Memory B cell (primary cell): ENCODE data around the gene BTBD6.

ENCODE experiments used
- ATAC-seq: fragments of 150-1000 bp; cut with Tn5 transposase; 2 replicates; pipeline ENCODE4 v1.10.0; 2021; ENCODE audit warnings: low read depth, mild to moderate bottlenecking, moderate library complexity
- DNase-seq, 2 donors: peaks; one replicate each; pipeline ENCODE4 v3.0.0; 2022; ENCODE audit warnings: low spot score in 2 of 2
- H3K27ac Mint-ChIP-seq: one replicate; pipeline ENCODE4 v1.8.0; 2022; ENCODE audit warnings: mild to moderate bottlenecking, moderate library complexity, mixed read lengths
- H3K27me3 Mint-ChIP-seq: one replicate; pipeline ENCODE4 v1.8.0; 2022; ENCODE audit warnings: mixed read lengths
- H3K36me3 Mint-ChIP-seq: one replicate; pipeline ENCODE4 v1.8.0; 2022; ENCODE audit warnings: mild to moderate bottlenecking, mixed read lengths
- H3K4me1 Mint-ChIP-seq: one replicate; pipeline ENCODE4 v1.8.0; 2022; ENCODE audit warnings: mixed read lengths
- H3K4me3 Mint-ChIP-seq: one replicate; pipeline ENCODE4 v1.8.0; 2022; ENCODE audit warnings: mild to moderate bottlenecking, moderate library complexity, mixed read lengths
- H3K9me3 Mint-ChIP-seq: one replicate; pipeline ENCODE4 v1.8.0; 2022; ENCODE audit warnings: mixed read lengths

BTBD6 gene

DNA sequence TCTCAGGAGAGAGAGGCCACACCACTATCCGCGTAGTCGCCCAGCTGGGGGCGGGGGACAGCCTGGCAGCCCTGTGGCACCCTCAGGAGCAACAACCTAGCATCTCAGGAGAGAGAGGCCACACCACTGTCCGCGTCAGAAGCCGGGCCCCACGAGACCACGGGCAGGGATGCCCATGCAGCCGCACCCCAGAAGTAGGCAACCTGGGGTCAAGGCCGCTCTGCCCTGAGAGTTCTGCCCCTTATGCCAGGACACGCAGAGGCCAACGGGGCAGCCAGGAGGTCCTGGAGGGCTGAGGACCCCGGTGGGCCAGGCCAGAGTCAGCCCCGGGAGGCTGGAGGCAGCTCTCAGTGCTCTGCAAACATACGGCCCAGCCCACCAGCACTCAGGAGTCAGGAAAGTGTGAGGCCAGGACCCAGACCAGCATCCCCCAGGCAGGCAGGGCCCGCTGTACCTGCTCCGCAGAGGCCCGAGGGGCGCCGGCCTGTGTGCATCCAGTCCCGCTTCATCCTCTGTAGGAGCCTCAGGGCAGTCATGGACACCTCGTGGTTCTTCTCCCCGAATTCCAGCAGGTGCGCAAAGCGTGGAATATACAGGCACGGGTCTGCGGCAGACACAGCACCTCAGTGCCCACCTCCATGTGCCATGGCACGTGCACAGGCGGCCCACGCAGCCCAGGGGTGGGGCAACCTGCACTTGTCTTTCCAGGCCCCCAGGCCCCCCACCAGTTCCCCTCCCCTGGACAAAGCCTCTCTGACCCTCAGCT is 7.3 kb upstream of the BTBD6 start:
- no peak for DNase-seq
- no peak for ATAC-seq
- Mint-ChIP-seq H3K4me1 (peaks cover 9% of the 10 kb centered on the region), H3K4me3 (no peak overlapping the region), H3K36me3 (peaks cover 2% of the 10 kb centered on the region), H3K27ac (no peak overlapping the region), H3K27me3 (no peaks in the 10 kb centered on the region), H3K9me3 (no peaks in the 10 kb centered on the region)

DNA sequence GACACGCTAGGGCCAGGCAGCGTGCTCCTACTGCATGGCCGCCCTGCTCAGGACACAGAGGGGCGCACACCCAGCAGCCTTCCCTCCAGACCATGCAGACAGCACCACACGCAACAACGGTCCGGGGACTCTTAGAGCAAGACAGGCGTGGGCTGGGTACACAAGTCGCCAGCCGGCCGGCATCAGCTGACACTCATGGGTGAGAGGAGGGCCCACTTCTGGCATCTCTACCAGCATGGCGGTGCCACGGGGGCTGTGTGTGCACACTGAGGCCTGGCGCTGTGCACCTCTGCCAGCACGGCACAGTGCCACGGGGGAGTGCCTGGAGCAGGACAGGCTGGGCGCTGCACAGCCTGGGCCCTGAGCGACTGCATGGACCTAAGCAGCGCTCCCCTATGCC is 6.7 kb upstream of the BTBD6 start:
- Mint-ChIP-seq H3K9me3 (no peaks in the 10 kb centered on the region), H3K27me3 (no peaks in the 10 kb centered on the region), H3K4me3 (no peak overlapping the region), H3K4me1 (peaks cover 9% of the 10 kb centered on the region), H3K36me3 (peaks cover 2% of the 10 kb centered on the region), H3K27ac (no peak overlapping the region)
- ATAC-seq = no peak
- no peak for DNase-seq

DNA sequence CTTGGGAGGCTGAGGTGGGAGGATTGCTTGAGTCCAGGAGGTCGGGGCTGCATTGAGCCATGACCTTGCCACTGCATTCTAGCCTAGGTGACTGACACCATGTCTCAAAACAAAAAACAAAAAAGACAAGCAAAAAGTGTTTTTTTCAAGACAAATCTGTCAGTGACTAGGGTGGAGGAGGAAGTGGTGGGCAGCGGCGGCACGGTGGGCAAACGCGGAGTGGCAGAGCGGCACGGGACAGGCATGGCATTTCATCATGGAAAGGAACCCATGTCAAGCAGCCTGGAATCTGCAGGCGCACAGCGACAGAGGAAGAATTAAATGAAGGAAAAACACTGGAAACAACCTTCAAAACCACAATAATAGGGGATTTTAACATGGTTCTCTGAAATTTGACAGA is 4.0 kb upstream of the BTBD6 start:
- DNase-seq (no peak), ATAC-seq (no peak)
- Mint-ChIP-seq H3K4me1 (peaks cover 12% of the 10 kb centered on the region), H3K36me3 (peaks cover 2% of the 10 kb centered on the region), H3K4me3 (no peak overlapping the region), H3K27ac (no peak overlapping the region), H3K27me3 (no peaks in the 10 kb centered on the region), H3K9me3 (no peaks in the 10 kb centered on the region)

DNA sequence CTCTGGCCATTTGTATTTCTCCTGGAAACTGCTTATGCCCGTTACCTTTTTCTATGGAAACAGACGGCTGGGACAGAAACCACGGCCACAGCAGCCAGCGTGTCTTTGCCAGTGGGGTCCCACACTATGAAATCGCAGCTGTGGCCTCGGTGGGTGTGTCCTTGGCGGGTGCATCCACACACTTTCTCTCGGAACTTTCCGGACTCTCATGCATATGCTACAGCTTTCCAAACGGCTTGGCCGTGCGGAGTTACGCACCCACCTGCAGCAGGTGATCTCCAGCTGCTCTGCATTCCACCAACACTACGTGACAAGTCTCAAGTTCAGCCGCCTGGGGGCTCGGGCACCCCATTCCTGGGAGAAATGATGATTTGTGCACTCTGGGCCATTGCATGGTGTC is 1.3 kb upstream of the BTBD6 start:
- Mint-ChIP-seq H3K4me3 (peak overlapping the region; percentile 83), H3K27ac (no peak overlapping the region), H3K27me3 (no peaks in the 10 kb centered on the region), H3K36me3 (peaks cover 2% of the 10 kb centered on the region), H3K4me1 (peaks cover 12% of the 10 kb centered on the region), H3K9me3 (no peaks in the 10 kb centered on the region)
- DNase-seq (no peak), ATAC-seq (no peak)

DNA sequence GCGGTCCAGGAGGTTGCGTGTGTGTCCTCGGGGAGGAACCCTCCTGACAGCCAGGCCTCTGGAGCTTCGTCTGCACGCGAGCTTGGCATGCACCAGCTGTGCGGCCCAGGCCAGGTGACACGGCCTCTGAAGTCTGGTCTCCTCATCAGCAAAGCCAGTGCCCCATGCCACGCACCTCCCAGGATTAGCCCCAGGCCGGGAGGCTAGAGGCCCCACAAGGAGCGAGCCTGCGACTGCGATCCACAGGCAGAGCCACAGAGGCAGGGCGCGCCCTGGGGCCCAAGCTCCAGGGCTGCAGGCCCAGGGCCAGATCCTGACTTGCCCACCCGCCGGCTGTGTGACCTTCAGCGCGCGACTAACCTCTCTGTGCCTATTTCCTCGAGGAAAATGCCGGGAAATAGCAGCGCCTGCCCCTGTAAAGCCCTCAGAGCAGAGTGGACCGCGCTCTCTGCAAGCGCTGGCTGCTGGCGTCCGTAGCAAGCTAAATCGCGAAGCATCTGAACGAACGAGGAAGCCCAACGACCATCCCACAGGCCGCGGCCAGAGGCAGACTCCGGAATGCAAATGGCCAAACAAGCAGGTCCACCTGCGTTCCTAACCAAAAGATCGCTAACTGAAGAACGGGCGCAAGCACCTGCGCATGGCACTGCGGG is 492 bp upstream of the BTBD6 start:
- ATAC-seq (no peak), DNase-seq (no peak)
- Mint-ChIP-seq H3K4me1 (peaks cover 12% of the 10 kb centered on the region), H3K4me3 (peak overlapping the region; percentile 83), H3K27ac (no peak overlapping the region), H3K9me3 (no peaks in the 10 kb centered on the region), H3K27me3 (no peaks in the 10 kb centered on the region), H3K36me3 (peaks cover 2% of the 10 kb centered on the region)

DNA sequence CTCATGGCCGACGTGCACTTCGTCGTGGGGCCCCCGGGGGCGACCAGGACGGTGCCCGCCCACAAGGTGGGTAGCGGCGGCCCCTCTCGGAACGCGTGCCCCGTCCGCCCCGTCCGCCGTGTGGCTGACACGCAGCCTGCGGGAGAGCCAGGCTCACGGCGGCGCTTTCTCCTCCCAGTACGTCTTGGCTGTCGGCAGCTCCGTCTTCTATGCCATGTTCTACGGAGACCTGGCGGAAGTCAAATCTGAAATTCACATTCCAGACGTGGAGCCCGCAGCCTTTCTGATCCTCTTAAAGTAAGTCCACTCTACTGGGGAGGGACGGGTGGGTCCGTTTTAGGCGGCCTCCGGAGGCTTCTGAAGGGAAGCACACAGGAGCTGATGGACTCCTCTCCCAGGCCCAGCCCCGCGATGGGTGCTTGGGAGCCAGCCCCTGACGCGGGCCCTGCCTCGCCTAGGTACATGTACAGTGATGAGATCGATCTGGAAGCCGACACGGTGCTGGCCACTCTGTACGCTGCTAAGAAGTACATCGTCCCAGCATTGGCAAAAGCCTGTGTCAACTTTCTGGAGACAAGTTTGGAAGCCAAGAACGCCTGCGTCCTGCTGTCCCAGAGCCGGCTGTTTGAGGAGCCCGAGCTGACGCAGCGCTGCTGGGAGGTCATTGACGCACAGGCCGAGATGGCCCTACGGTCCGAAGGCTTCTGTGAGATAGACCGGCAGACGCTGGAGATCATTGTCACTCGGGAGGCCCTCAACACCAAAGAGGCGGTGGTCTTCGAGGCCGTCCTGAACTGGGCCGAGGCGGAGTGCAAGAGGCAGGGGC is 1.1 kb downstream of the BTBD6 start:
- no peak for DNase-seq
- ATAC-seq = no peak
- peak overlapping the region; percentile 41 for H3K27ac Mint-ChIP-seq
- no peaks in the 10 kb centered on the region for H3K27me3 Mint-ChIP-seq
- H3K9me3 Mint-ChIP-seq = no peaks in the 10 kb centered on the region
- H3K36me3 Mint-ChIP-seq = no peaks in the 10 kb centered on the region
- peak overlapping the region; percentile 68 for H3K4me3 Mint-ChIP-seq
- peaks cover 10% of the 10 kb centered on the region for H3K4me1 Mint-ChIP-seq

DNA sequence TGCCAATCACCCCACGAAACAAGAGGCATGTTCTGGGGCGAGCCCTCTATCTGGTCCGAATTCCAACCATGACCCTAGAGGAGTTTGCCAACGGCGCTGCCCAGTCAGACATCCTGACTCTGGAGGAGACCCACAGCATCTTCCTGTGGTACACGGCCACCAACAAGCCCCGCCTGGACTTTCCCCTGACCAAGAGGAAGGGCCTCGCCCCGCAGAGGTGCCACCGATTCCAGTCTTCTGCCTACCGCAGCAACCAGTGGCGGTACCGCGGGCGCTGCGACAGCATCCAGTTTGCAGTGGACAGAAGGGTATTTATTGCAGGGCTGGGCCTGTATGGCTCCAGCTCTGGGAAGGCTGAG is 1.7 kb downstream of the BTBD6 start:
- Mint-ChIP-seq H3K4me3 (peak overlapping the region; percentile 57), H3K36me3 (no peaks in the 10 kb centered on the region), H3K27ac (peak overlapping the region; percentile 41), H3K4me1 (peaks cover 9% of the 10 kb centered on the region), H3K27me3 (no peaks in the 10 kb centered on the region), H3K9me3 (no peaks in the 10 kb centered on the region)
- DNase-seq = no peak
- no peak for ATAC-seq

DNA sequence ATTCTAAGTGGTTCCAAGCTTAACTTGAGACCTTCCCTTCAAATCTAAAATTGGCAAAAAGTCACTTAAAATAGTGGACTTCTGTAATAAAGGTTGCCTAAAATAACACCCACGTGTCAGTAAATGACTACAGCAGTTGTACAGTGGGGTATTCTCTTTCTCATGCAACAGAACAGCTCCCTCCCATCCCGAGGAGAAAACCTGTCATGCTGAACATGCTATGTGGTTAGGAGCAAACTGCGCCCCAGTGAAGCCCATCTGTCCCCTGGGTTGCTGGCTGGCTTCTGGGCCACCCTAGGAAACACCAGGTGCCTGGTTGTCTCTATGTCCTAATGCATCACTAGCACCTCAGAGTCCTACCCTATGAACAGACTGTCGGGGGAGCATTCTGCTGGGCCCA is 2.7 kb downstream of the BTBD6 start:
- Mint-ChIP-seq H3K9me3 (no peaks in the 10 kb centered on the region), H3K36me3 (no peaks in the 10 kb centered on the region), H3K27me3 (no peaks in the 10 kb centered on the region), H3K4me1 (peaks cover 3% of the 10 kb centered on the region), H3K4me3 (no peak overlapping the region), H3K27ac (no peak overlapping the region)
- ATAC-seq (no peak), DNase-seq (no peak)

DNA sequence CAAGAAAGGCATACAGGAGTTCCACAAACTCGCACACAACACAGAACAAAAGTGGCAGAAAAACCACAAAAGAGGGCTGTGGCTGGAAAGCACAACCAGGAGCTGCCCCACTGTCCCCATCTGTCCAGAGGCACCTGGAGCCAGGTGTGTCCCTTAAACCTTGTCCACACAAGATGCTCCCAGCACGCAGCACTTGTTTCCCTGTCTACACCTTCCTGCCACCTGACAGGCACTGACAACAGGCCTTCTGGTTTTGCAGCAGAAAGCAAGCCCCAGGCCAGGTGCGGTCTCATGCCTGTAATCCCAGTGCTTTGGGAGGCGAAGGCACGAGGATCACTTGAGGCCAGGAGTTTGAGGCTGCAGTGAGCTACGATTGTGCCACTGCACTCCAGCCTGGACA is 3.6 kb downstream of the BTBD6 start:
- H3K4me3 Mint-ChIP-seq = no peak overlapping the region
- peaks cover 3% of the 10 kb centered on the region for H3K4me1 Mint-ChIP-seq
- no peak overlapping the region for H3K27ac Mint-ChIP-seq

DNA sequence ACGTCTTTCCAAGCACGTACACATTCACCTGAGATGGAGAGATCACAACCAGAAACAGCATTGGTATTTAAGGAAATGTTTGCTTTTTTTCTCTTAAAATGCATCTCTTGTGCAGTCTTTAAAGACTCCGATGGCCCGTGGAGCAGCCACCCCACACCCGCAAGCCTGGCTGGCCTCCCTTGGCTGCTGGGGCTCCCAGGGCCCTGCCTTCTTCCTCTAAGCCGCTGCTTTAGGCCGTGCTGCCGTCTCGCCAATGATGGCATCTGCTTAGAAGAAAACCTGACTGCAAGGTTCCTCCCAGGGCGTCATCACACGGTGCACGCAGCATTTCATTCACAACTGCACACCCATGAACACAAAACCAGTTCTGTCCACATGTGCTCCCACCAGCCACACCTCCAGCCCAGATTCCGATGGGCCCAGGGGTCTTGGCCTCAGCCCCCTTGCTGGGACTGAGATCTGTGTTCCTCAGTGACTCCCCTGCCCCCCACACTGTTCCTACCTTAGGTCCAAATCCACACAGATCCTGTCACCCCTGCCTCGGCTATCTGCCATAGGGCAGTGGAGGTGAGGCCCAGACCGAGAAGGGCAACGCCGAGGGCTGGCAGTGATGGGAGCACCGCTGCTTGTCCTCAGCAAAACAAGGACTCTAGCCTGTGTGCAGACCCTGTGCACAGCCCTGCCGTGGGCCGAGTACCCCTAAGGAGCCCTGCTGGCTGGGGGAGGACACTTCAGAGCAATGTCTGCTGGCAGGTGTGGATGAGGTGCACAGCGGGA is 4.4 kb downstream of the BTBD6 start:
- Mint-ChIP-seq H3K27ac (no peak overlapping the region), H3K4me3 (no peak overlapping the region)
- ATAC-seq = no peak

More for the DNA sequence above, 3.6 kb downstream of the BTBD6 start:
- H3K9me3 Mint-ChIP-seq = no peaks in the 10 kb centered on the region
- no peaks in the 10 kb centered on the region for H3K27me3 Mint-ChIP-seq
- DNase-seq (no peak), ATAC-seq (no peak)
- no peaks in the 10 kb centered on the region for H3K36me3 Mint-ChIP-seq

DNA sequence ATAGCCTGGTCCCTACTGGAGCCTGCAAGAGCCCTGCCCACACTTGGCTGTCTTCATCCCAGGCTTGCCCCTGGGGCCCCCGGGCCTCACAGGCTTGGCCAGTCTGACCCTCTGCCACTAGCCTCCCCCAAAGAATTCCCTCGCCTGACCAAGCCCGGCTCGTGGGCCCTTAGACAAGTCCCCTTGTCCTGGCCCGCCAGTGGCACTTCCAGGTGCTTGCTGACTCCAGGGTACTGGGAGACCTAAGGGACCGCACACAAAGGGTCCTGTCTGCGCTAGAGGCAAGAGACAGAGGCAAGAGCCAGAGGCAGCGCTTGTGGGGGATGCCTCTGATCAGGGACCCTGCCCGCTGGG is 5.0 kb downstream of the BTBD6 start:
- Mint-ChIP-seq H3K9me3 (no peaks in the 10 kb centered on the region), H3K4me1 (no peaks in the 10 kb centered on the region), H3K36me3 (no peaks in the 10 kb centered on the region), H3K4me3 (no peak overlapping the region), H3K27me3 (no peaks in the 10 kb centered on the region), H3K27ac (no peak overlapping the region)
- DNase-seq = no peak
- ATAC-seq = no peak

More for the DNA sequence above, 4.4 kb downstream of the BTBD6 start:
- Mint-ChIP-seq H3K36me3 (no peaks in the 10 kb centered on the region), H3K4me1 (no peaks in the 10 kb centered on the region), H3K27me3 (no peaks in the 10 kb centered on the region), H3K9me3 (no peaks in the 10 kb centered on the region)
- no peak for DNase-seq

DNA sequence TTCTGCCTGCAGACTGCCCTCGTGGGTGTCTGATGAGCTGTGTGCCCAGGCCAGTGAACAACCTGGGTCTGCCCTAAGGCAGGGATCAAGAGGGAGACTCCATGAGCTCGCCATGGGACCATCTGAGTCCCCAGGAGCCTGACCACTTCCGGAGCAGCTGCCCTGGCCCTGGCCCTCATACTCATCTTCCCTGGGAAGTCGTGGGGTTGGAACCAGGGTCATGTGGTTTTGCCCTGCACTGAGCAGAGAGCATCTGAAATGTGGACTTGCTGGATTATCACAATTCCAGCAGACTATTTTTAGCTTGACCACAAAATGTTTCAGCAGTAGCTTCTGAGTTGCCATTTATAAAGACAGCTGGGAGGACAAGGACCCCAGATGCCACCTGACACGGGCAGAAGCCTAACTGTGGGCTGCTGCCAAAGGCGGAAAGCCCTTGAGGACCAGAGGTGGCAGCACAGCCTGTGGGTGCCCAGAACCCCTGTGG is 6.7 kb downstream of the BTBD6 start:
- H3K27me3 Mint-ChIP-seq = no peaks in the 10 kb centered on the region
- no peak for ATAC-seq
- H3K9me3 Mint-ChIP-seq = no peaks in the 10 kb centered on the region
- H3K4me3 Mint-ChIP-seq = no peak overlapping the region
- no peak for DNase-seq
- no peak overlapping the region for H3K27ac Mint-ChIP-seq
- H3K36me3 Mint-ChIP-seq = peaks cover under 1% of the 10 kb centered on the region
- no peaks in the 10 kb centered on the region for H3K4me1 Mint-ChIP-seq

DNA sequence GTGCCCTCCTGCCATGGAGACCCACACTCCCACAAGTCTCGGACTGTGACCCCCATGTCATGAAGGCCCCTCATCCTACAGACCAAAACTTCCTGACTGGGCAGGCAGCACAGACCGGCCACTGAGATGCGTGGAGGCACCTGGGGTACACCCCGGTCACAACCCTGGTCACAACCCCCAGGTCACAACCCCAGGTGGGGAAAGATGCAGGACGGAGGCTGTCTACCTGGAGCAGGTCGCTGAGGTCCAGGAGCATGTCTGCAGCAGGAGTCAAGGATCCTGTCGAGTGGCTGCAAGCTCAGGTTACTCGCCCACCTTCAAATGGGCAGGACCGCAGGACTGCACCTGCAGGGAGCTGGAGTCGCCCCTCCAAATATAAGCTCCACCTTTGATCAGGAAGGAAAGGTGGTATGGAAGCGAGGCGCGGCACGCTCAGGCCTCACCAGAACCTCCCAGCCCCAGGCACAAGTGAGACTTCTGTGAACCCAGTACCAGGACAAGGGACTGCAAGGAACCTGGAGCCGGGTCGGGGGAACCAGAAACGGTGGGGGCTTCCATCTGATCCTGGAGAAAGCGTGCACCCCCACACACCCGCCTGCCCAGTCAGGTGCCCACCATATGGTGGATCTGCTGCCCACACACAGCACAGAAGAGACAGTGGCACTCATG is 8.1 kb downstream of the BTBD6 start:
- H3K27me3 Mint-ChIP-seq = no peaks in the 10 kb centered on the region
- peaks cover 2% of the 10 kb centered on the region for H3K36me3 Mint-ChIP-seq
- no peak overlapping the region for H3K4me3 Mint-ChIP-seq
- DNase-seq = no peak
- H3K27ac Mint-ChIP-seq = no peak overlapping the region
- no peaks in the 10 kb centered on the region for H3K9me3 Mint-ChIP-seq
- H3K4me1 Mint-ChIP-seq = no peaks in the 10 kb centered on the region
- no peak for ATAC-seq
